Measurements from ENCODE around the gene CSRP1.

GRCh38 chr1:201498621-201499020 is 8.3 kb downstream of the CSRP1 start:
- TF ChIP-seq, protein P1, sequence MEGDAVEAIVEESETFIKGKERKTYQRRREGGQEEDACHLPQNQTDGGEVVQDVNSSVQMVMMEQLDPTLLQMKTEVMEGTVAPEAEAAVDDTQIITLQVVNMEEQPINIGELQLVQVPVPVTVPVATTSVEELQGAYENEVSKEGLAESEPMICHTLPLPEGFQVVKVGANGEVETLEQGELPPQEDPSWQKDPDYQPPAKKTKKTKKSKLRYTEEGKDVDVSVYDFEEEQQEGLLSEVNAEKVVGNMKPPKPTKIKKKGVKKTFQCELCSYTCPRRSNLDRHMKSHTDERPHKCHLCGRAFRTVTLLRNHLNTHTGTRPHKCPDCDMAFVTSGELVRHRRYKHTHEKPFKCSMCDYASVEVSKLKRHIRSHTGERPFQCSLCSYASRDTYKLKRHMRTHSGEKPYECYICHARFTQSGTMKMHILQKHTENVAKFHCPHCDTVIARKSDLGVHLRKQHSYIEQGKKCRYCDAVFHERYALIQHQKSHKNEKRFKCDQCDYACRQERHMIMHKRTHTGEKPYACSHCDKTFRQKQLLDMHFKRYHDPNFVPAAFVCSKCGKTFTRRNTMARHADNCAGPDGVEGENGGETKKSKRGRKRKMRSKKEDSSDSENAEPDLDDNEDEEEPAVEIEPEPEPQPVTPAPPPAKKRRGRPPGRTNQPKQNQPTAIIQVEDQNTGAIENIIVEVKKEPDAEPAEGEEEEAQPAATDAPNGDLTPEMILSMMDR (IDR thresholded peaks at IDR 0.05; ENCODE audit: insufficient read depth, low read length, poor library complexity, severe bottlenecking) = no peak
- no peak for TF ChIP-seq EZH2phosphoT487 (conservative IDR thresholded peaks at IDR 0.05; ENCODE audit: low read length)
